Nephron progenitor cell (in vitro differentiated cells): ENCODE results near the gene EXD2.

ENCODE experiments used
- DNase-seq: peaks from one replicate; pipeline ENCODE4 v3.0.0; 2021
- H3K27ac Mint-ChIP-seq: 2 replicates; pipeline ENCODE4 v1.8.0; 2021; ENCODE audit warnings: mild to moderate bottlenecking, moderate library complexity, mixed read lengths
- H3K27me3 Mint-ChIP-seq: 2 replicates; pipeline ENCODE4 v1.8.0; 2021; ENCODE audit warnings: mild to moderate bottlenecking, low read depth, mixed read lengths; ENCODE audit not compliant: poor library complexity
- H3K36me3 Mint-ChIP-seq: 2 replicates; pipeline ENCODE4 v1.8.0; 2021; ENCODE audit warnings: low read depth, mixed read lengths
- H3K4me1 Mint-ChIP-seq: 2 replicates; pipeline ENCODE4 v1.8.0; 2021; ENCODE audit warnings: mixed read lengths
- H3K4me3 Mint-ChIP-seq: 2 replicates; pipeline ENCODE4 v1.8.0; 2021; ENCODE audit warnings: mild to moderate bottlenecking, moderate library complexity, mixed read lengths
- H3K9me3 Mint-ChIP-seq: 2 replicates; pipeline ENCODE4 v1.8.0; 2021; ENCODE audit warnings: mild to moderate bottlenecking, moderate library complexity, mixed read lengths
- CTCF ChIP-seq: fragments of 200-600 bp; sonication (generic); IDR thresholded peaks from 2 replicates; pipeline ENCODE4 v1.5.0; 2021; ENCODE audit warnings: antibody characterized with exemption

Gene EXD2

GRCh38 chr14:69238883-69239282 lies 47.6 kb downstream of the EXD2 start:
- Mint-ChIP-seq H3K36me3 (peaks cover 18% of the 10 kb centered on the region), H3K9me3 (no peaks in the 10 kb centered on the region), H3K27me3 (peaks cover 3% of the 10 kb centered on the region), H3K4me1 (peaks cover 10% of the 10 kb centered on the region), H3K4me3 (no peak overlapping the region), H3K27ac (no peak overlapping the region)
- DNase-seq: no peak
- no peak for TF ChIP-seq CTCF

- no peak for DNase-seq
- Mint-ChIP-seq H3K9me3 (no peaks in the 10 kb centered on the region), H3K4me1 (peaks cover 10% of the 10 kb centered on the region), H3K27ac (no peak overlapping the region), H3K36me3 (peaks cover 16% of the 10 kb centered on the region), H3K27me3 (peaks cover 3% of the 10 kb centered on the region), H3K4me3 (no peak overlapping the region)
- TF ChIP-seq CTCF: no peak
These were observed 49.4 kb downstream of the EXD2 start for GRCh38 chr14:69240527-69241173.

- no peak overlapping the region for H3K4me3 Mint-ChIP-seq
- no peaks in the 10 kb centered on the region for H3K9me3 Mint-ChIP-seq
- H3K27me3 Mint-ChIP-seq: peaks cover 3% of the 10 kb centered on the region
- peaks cover 16% of the 10 kb centered on the region for H3K4me1 Mint-ChIP-seq
- no peak for DNase-seq
- H3K27ac Mint-ChIP-seq: no peak overlapping the region
- H3K36me3 Mint-ChIP-seq: peaks cover 14% of the 10 kb centered on the region
- no peak for TF ChIP-seq CTCF
These were observed 50.3 kb downstream of the EXD2 start for GRCh38 chr14:69241577-69241976.

- peak; percentile 64 for DNase-seq
- peak; percentile 84 for TF ChIP-seq CTCF
- peaks cover 7% of the 10 kb centered on the region for H3K36me3 Mint-ChIP-seq
- H3K4me3 Mint-ChIP-seq: no peak overlapping the region
- H3K4me1 Mint-ChIP-seq: peaks cover 16% of the 10 kb centered on the region
- H3K27me3 Mint-ChIP-seq: peaks cover 9% of the 10 kb centered on the region
- H3K27ac Mint-ChIP-seq: no peak overlapping the region
- H3K9me3 Mint-ChIP-seq: no peaks in the 10 kb centered on the region
These were observed 51.3 kb downstream of the EXD2 start for GRCh38 chr14:69242311-69243224.

- H3K4me1 Mint-ChIP-seq: peaks cover 16% of the 10 kb centered on the region
- DNase-seq: no peak
- H3K27me3 Mint-ChIP-seq: peaks cover 15% of the 10 kb centered on the region
- H3K9me3 Mint-ChIP-seq: no peaks in the 10 kb centered on the region
- no peak overlapping the region for H3K27ac Mint-ChIP-seq
- TF ChIP-seq CTCF: no peak
- no peak overlapping the region for H3K4me3 Mint-ChIP-seq
- H3K36me3 Mint-ChIP-seq: peaks cover 3% of the 10 kb centered on the region
These were observed 53.6 kb downstream of the EXD2 start for GRCh38 chr14:69244946-69245345.
